H1 (cell line): ENCODE measurements around the gene CA9. TPM values are rescaled to one million over a fixed set of nuclear protein-coding genes. Genes with fewer than 3 reads are reported as not detected.

ENCODE experiments used
- CTCF ChIP-seq, 3 experiments: IDR thresholded peaks; 1 replicate in 2 of 3; 2 replicates in 1 of 3; pipeline versions ENCODE4 v1.5.1 to v1.6.1; 2011; ENCODE audit warnings: low read length in 3 of 3, mild to moderate bottlenecking in 3 of 3, inconsistent platforms in 2 of 3, low read depth in 1 of 3, moderate library complexity in 1 of 3; ENCODE audit not compliant: insufficient read depth in 1 of 3; ENCODE audit errors: control extremely low read depth in 1 of 3
- HDAC2 ChIP-seq, 2 experiments: fragments of 300-600 bp in 1 of 2; sonication (generic) in 1 of 2; IDR thresholded peaks; 2 replicates each; pipeline ENCODE4 v1.6.1; 2011 to 2012; ENCODE audit warnings: low read depth in 2 of 2, low read length in 2 of 2, mild to moderate bottlenecking in 2 of 2, moderate library complexity in 2 of 2, borderline replicate concordance in 1 of 2, inconsistent platforms in 1 of 2
- NRF1 ChIP-seq: IDR thresholded peaks from 2 replicates; pipeline ENCODE4 v1.6.1; 2011; ENCODE audit warnings: mild to moderate bottlenecking, low read depth, low read length, improper control_type of control experiment
- TAF1 ChIP-seq: IDR thresholded peaks from 2 replicates; pipeline ENCODE4 v1.6.1; 2011; ENCODE audit warnings: mild to moderate bottlenecking, low read depth, low read length
- polyA plus RNA-seq, 7 experiments: library from polyadenylated mRNA; depleted of rRNA in 3 of 7; stranded (reverse) in 5 of 7; unstranded in 2 of 7; fragments of >200 nt in 5 of 7; fragments of 200-250 nt in 2 of 7; gene quantifications; 1 replicate in 5 of 7; 2 replicates in 1 of 7; 4 replicates in 1 of 7; pipeline versions ENCODE4 v1.2.1 to v1.2.3, GENCODE V29; 2011 to 2013; ENCODE audit warnings: missing spikeins in 2 of 7, mixed read lengths in 2 of 7
- total RNA-seq: library from RNA; stranded (reverse); fragmentation: NEBNext Ultra II Directional; extraction: Animal tissue kit (Norgen Biotek cat#: 25700); gene quantifications from 2 replicates; pipeline ENCODE4 v1.2.1, GENCODE V29; 2021

Gene CA9
- total and polyA plus RNA-seq, 2 of the 8 experiments (the other 6 are each of a cell fraction or from before 2014, with no cell fraction given): 1.3 to 1.8 TPM

DNA sequence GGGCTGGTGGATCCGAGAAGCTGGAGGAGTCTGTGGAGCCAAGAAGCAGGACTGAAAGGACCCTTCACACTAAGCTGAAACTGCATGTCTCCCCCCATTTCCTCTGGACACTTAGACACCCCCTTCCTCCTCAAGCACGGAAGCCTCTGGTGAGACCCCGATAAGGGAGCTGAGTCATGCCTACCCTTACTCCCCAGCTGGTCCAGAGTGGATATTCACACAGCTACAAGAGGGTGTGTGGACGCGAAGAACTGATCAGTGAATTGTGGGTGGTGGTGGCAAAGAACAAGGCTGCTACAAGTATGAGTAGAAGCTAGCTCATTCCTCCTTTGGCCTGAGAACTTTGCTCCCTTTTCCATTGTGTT is 53.9 kb downstream of the CA9 start (continued):
- peak in 1 of 3 experiments; percentile 5; a peak in 1 of 4 replicates for TF ChIP-seq CTCF (IDR thresholded peaks at IDR 0.05; ENCODE audit: control extremely low read depth in 1 of 3, insufficient read depth in 1 of 3, low read depth in 1 of 3, low read length in 3 of 3)
- TF ChIP-seq NRF1: no peak
- TF ChIP-seq TAF1: peak; percentile 20; the same call in 1 of the 2 replicates
- no peak for TF ChIP-seq HDAC2 (IDR thresholded peaks at IDR 0.05; ENCODE audit: borderline replicate concordance in 1 of 2, low read depth in 2 of 2, low read length in 2 of 2)
- TF ChIP-seq, all 59 proteins: peak for 4
